OCI-LY7 (cell line): ENCODE data around the gene CFAP73.

Source experiments
- CTCF ChIP-seq: fragments of 200-600 bp; sonication (generic); conservative IDR thresholded peaks from 2 replicates; pipeline ENCODE4 v1.5.1; 2014; ENCODE audit warnings: mild to moderate bottlenecking, antibody characterized with exemption, low read length, moderate library complexity, mixed read lengths
- EZH2phosphoT487 ChIP-seq: fragments of 200-600 bp; sonication (generic); IDR thresholded peaks from 2 replicates; pipeline ENCODE4 v1.6.1; 2018; ENCODE audit warnings: low read depth, borderline replicate concordance, mild to moderate bottlenecking, mixed run types, antibody characterized with exemption, low read length, moderate library complexity, mixed read lengths

DNA sequence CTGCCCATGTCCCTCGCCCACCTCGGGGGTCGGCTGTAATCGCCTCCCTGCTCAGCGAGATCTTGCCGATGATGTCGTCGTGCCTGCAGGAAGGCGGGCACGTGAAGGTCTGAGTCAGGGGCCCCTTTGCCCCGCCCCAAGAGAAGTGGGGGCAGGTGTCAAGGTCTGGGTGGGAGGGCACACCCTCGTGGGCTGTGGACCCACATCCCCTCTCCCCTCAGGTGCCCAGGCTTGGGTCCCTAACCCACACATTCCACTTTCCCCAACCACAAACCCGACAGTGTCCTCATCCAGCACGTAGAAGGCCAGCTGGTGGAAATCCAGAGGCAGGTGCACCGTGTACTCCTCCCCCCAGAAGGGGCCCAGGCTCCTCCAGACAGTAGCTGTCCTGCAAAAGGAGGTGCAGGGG is 21.7 kb upstream of the CFAP73 start:
- no peak for TF ChIP-seq CTCF
- TF ChIP-seq EZH2phosphoT487, result no peak
